ENCODE results near the gene EDEM1. TPM values are rescaled to one million over a fixed set of nuclear protein-coding genes. Genes with fewer than 3 reads are reported as not detected.

Gene EDEM1
- total RNA-seq, 1 donor from 2014 or later: 187 TPM

DNA sequence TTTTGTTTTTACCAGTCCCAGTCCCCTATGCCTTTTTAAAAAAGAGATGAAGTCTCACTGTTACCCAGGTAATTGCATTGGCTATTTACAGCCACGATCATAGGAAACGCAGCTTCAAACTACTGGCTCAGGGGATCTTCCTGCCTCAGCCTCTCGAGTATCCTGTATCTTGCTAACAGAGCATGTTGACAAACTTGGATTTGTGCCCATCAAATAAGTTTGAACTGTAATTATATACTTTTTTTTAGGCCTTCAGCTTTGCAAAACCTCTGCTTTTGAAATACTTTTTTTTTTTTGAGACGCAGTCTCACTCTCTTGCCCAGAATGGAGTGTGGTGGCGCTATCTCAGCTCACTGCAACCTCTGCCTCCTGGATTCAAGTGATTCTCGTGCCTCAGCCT is 3.0 kb upstream of the EDEM1 start:
- no peak overlapping the region for H3K27ac Mint-ChIP-seq
- no peak for DNase-seq (ENCODE audit: low spot score)
- H3K36me3 Mint-ChIP-seq (ENCODE audit: low read depth): peaks cover 46% of the 10 kb centered on the region
- no peaks in the 10 kb centered on the region for H3K9me3 Mint-ChIP-seq
- peaks cover 9% of the 10 kb centered on the region for H3K4me1 Mint-ChIP-seq (ENCODE audit: low read depth)
- no peak overlapping the region for H3K4me3 Mint-ChIP-seq (ENCODE audit: low read depth)
- intact Hi-C loops (cut with micrococcal nuclease): no loop called here
- no peaks in the 10 kb centered on the region for H3K27me3 Mint-ChIP-seq (ENCODE audit: low read depth)

- H3K27me3 Mint-ChIP-seq (ENCODE audit: low read depth): no peaks in the 10 kb centered on the region
- no peak overlapping the region for H3K4me3 Mint-ChIP-seq (ENCODE audit: low read depth)
- intact Hi-C loops (cut with micrococcal nuclease): loop anchor here (5.0 kb wide), 1 partner anchor 48 kb away; no protein-coding TSS in a partner anchor
- no peaks in the 10 kb centered on the region for H3K9me3 Mint-ChIP-seq
- H3K27ac Mint-ChIP-seq: no peak overlapping the region
- no peak for DNase-seq (ENCODE audit: low spot score)
- H3K36me3 Mint-ChIP-seq (ENCODE audit: low read depth): peaks cover 46% of the 10 kb centered on the region
- peaks cover 13% of the 10 kb centered on the region for H3K4me1 Mint-ChIP-seq (ENCODE audit: low read depth)
Observed at GRCh38 chr3:5185093-5185673, 2.3 kb upstream of the EDEM1 start.

GRCh38 chr3:5186089-5186857 is 1.2 kb upstream of the EDEM1 start:
- Mint-ChIP-seq H3K27me3 (ENCODE audit: low read depth) (no peaks in the 10 kb centered on the region), H3K27ac (peak overlapping the region; percentile 19), H3K9me3 (no peaks in the 10 kb centered on the region), H3K4me1 (ENCODE audit: low read depth) (peaks cover 17% of the 10 kb centered on the region), H3K4me3 (ENCODE audit: low read depth) (peak overlapping the region; percentile 98), H3K36me3 (ENCODE audit: low read depth) (peaks cover 43% of the 10 kb centered on the region)
- intact Hi-C loops (cut with micrococcal nuclease): loop anchor here (5.0 kb wide), 1 partner anchor 49 kb away; no protein-coding TSS in a partner anchor
- no peak for DNase-seq (ENCODE audit: low spot score)

GRCh38 chr3:5186858-5187155 is 700 bp upstream of the EDEM1 start:
- H3K27me3 Mint-ChIP-seq (ENCODE audit: low read depth): no peaks in the 10 kb centered on the region
- intact Hi-C loops (cut with micrococcal nuclease): loop anchor here (1.0 to 5.0 kb wide), 3 partner anchors 50 to 209 kb away; partner anchors contain the start of gene ARL8B
- peak overlapping the region; percentile 99 for H3K27ac Mint-ChIP-seq
- H3K36me3 Mint-ChIP-seq (ENCODE audit: low read depth): peaks cover 43% of the 10 kb centered on the region
- no peaks in the 10 kb centered on the region for H3K9me3 Mint-ChIP-seq
- peak overlapping the region; percentile 98 for H3K4me3 Mint-ChIP-seq (ENCODE audit: low read depth)
- H3K4me1 Mint-ChIP-seq (ENCODE audit: low read depth): peaks cover 21% of the 10 kb centered on the region
- no peak for DNase-seq (ENCODE audit: low spot score)

DNA sequence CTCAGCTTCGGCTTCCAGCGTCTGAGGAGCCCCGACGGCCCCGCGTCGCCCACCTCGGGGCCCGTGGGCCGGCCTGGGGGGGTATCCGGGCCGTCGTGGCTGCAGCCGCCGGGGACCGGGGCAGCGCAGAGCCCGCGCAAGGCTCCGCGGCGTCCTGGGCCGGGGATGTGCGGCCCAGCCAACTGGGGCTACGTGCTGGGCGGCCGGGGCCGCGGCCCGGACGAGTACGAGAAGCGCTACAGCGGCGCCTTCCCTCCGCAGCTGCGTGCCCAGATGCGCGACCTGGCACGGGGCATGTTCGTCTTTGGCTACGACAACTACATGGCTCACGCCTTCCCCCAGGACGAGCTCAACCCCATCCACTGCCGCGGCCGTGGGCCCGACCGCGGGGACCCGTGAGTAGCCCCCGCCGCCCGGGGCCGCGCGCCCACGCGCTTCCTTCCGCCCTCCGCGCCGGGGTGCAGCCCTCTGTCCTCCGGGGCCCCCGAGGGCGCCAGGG is 462 bp downstream of the EDEM1 start:
- Mint-ChIP-seq H3K27me3 (ENCODE audit: low read depth) (no peaks in the 10 kb centered on the region), H3K27ac (peak overlapping the region; percentile 100), H3K4me3 (ENCODE audit: low read depth) (peak overlapping the region; percentile 99), H3K4me1 (ENCODE audit: low read depth) (peaks cover 33% of the 10 kb centered on the region), H3K36me3 (ENCODE audit: low read depth) (peaks cover 48% of the 10 kb centered on the region), H3K9me3 (no peaks in the 10 kb centered on the region)
- peak; percentile 50 for DNase-seq (ENCODE audit: low spot score)
- intact Hi-C loops (cut with micrococcal nuclease): loop anchor here (1.0 to 5.0 kb wide), 5 partner anchors 9 to 695 kb away; partner anchors contain the start of genes ARL8B and ITPR1

- Mint-ChIP-seq H3K27ac (peak overlapping the region; percentile 100), H3K9me3 (no peaks in the 10 kb centered on the region), H3K4me1 (ENCODE audit: low read depth) (peaks cover 36% of the 10 kb centered on the region), H3K27me3 (ENCODE audit: low read depth) (no peaks in the 10 kb centered on the region), H3K36me3 (ENCODE audit: low read depth) (peaks cover 52% of the 10 kb centered on the region), H3K4me3 (ENCODE audit: low read depth) (peak overlapping the region; percentile 99)
- peak; percentile 41 for DNase-seq (ENCODE audit: low spot score)
- intact Hi-C loops (cut with micrococcal nuclease): loop anchor here (1.0 to 5.0 kb wide), 3 partner anchors 9 to 695 kb away; partner anchors contain the start of gene ITPR1
Observed at GRCh38 chr3:5188419-5189221, 1.1 kb downstream of the EDEM1 start.

DNA sequence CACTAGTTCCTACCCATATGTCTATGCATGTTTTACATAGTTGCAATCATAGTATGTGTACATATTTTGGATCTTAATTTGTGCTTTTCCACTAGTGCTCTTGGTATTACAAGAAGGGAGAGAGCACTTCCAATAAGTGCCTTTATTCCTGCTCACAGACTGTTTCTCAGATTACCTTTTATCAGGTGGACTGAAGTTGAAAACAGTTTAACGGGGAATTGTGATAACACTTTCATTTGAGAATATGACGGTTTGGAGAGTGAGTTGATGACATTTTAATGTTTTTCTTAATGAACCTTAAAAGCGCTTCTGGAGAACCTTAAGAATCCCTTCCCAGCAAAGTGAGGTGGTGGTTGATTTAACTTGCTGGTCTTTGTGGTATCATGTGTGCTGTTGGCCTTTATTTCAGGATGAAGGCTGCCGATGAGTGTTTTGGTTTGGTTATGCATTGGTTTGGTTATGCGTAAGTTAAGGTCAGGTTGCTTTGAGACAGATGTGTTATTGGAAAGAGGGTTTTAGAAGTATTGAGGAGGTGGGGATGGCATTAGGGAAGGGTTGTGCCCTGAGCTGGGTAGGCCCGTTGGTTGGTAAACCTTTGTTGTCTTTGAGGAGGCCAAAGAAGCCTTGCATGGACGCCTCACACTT is 2.8 kb downstream of the EDEM1 start:
- no peak for DNase-seq (ENCODE audit: low spot score)
- Mint-ChIP-seq H3K36me3 (ENCODE audit: low read depth) (peaks cover 59% of the 10 kb centered on the region), H3K27me3 (ENCODE audit: low read depth) (no peaks in the 10 kb centered on the region), H3K27ac (peak overlapping the region; percentile 97), H3K9me3 (no peaks in the 10 kb centered on the region), H3K4me1 (ENCODE audit: low read depth) (peaks cover 52% of the 10 kb centered on the region), H3K4me3 (ENCODE audit: low read depth) (peak overlapping the region; percentile 99)
- intact Hi-C loops (cut with micrococcal nuclease): loop anchor here (2.0 to 10.0 kb wide), 6 partner anchors 15 to 885 kb away; partner anchors contain the start of gene SETMAR

DNA sequence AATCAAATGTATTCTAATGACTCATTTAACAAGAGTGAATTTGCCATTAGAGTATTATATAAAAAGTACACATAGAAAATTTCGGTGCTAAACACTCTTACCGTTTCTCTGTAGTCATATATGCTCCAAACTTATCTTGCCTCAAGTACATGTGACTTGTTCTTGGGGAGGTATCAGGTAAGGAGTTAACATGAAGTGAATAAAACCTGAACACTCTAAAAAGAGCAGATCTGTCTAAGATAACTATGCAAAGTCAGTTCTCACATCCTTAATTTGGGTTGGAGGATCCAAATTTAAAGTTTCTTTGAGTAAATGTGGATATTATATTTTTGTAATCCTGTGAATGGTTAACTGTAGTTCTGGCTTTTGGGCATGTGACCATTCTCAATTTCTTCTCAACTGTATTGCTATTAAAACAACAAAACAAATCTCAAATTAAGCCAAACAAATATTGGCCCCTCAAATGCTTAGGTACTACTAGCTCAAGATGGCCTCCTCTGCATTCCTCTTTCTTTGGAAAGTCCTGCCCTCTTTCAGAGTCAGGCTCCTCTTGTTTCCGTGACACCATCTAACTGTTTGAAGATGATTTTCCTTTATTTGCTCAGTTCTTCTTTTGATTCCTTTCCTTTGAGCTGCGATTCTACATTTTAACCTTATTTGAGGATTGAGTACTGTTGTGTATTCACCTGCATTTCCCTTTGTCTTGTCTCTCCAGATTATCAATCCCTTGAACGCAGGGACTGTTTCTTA is 4.2 kb downstream of the EDEM1 start:
- Mint-ChIP-seq H3K4me1 (ENCODE audit: low read depth) (peaks cover 60% of the 10 kb centered on the region), H3K27me3 (ENCODE audit: low read depth) (no peaks in the 10 kb centered on the region), H3K4me3 (ENCODE audit: low read depth) (peak overlapping the region; percentile 62), H3K36me3 (ENCODE audit: low read depth) (peaks cover 73% of the 10 kb centered on the region), H3K9me3 (no peaks in the 10 kb centered on the region), H3K27ac (peak overlapping the region; percentile 85)
- no peak for DNase-seq (ENCODE audit: low spot score)
- intact Hi-C loops (cut with micrococcal nuclease): loop anchor here (2.0 to 10.0 kb wide), 6 partner anchors 13 to 887 kb away; partner anchors contain the start of gene SETMAR

DNA sequence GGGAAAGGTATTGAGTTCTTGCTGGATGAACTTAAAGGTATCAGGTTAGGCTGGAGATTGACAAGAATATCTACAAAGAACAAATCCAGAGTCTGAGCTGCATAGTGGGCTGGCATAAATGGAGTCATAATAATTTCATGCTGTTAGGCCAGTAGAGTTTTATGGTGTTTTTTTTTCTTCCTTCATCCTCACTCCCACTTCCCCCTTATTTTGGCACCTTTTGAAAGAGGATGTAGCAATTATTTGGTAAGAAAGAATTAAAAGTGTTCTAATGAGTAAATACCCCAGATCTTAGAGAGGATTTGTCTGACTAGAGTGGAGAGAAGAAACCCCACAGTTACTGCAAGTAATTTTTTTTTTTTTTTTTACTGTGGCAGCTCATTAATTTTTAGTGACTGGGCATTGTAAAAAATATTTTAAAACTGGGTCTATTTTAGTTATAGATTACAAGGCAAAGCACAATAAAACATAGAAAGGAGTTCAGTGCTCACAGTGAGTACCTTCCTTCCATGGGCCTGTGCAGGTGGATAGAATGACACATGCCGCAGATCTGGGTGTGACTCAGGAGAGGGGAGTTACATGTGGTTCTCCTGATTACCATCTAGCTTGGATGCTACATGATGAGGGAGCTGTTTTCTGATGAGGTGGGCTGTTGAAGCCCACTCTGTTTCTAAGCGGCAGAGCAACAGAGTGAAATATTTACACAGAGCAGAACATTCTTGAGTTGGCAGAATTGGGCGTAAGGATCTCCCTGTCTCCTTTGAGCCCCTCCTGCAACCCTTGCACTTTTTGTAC is 5.3 kb downstream of the EDEM1 start:
- intact Hi-C loops (cut with micrococcal nuclease): loop anchor here (5.0 to 10.0 kb wide), 5 partner anchors 340 to 888 kb away; partner anchors contain the start of gene SETMAR
- H3K27me3 Mint-ChIP-seq (ENCODE audit: low read depth): no peaks in the 10 kb centered on the region
- peak overlapping the region; percentile 85 for H3K27ac Mint-ChIP-seq
- peaks cover 83% of the 10 kb centered on the region for H3K36me3 Mint-ChIP-seq (ENCODE audit: low read depth)
- no peak for DNase-seq (ENCODE audit: low spot score)
- no peaks in the 10 kb centered on the region for H3K9me3 Mint-ChIP-seq
- H3K4me1 Mint-ChIP-seq (ENCODE audit: low read depth): peaks cover 68% of the 10 kb centered on the region
- peak overlapping the region; percentile 62 for H3K4me3 Mint-ChIP-seq (ENCODE audit: low read depth)

- peak overlapping the region; percentile 94 for H3K27ac Mint-ChIP-seq
- peaks cover 82% of the 10 kb centered on the region for H3K4me1 Mint-ChIP-seq (ENCODE audit: low read depth)
- no peaks in the 10 kb centered on the region for H3K9me3 Mint-ChIP-seq
- H3K27me3 Mint-ChIP-seq (ENCODE audit: low read depth): no peaks in the 10 kb centered on the region
- H3K36me3 Mint-ChIP-seq (ENCODE audit: low read depth): peaks cover 88% of the 10 kb centered on the region
- intact Hi-C loops (cut with micrococcal nuclease): loop anchor here (2.0 to 10.0 kb wide), 7 partner anchors 72 to 890 kb away; partner anchors contain the start of genes ARL8B, BHLHE40 and SETMAR
- H3K4me3 Mint-ChIP-seq (ENCODE audit: low read depth): peak overlapping the region; percentile 62
- no peak for DNase-seq (ENCODE audit: low spot score)
Observed at GRCh38 chr3:5194341-5194740, 6.8 kb downstream of the EDEM1 start.

Measured in activated T-helper 2 cell treated with anti-CD3 and anti-CD28 coated beads, Interferon-gamma antibody, Interleukin-2, Interleukin-4, amounts not matched to agents 10 μg/mL and 5 μg/mL and 100 μg/mL, durations not matched to agents 14 hours and 24 hours and 36 hours (primary cell).